ENCODE data around the gene MACROD2. TPM values are rescaled to one million over a fixed set of nuclear protein-coding genes. Genes with fewer than 3 reads are reported as not detected.

Gene MACROD2
- polyA plus RNA-seq, 1 donor: 5.4 TPM

GRCh38 chr20:15772826-15773225, 1777.5 kb downstream of the MACROD2 start:
- no peaks in the 10 kb centered on the region for H3K9me3 ChIP-seq (ENCODE audit: control insufficient read depth, low read depth, low read length)
- no peaks in the 10 kb centered on the region for H3K4me1 ChIP-seq (ENCODE audit: control insufficient read depth, insufficient read depth, low read length)
- no peak for DNase-seq
- H3K27me3 ChIP-seq (ENCODE audit: control insufficient read depth, insufficient read depth, low read length): no peaks in the 10 kb centered on the region
- H3K36me3 ChIP-seq (ENCODE audit: control insufficient read depth, insufficient read depth, low read length): no peaks in the 10 kb centered on the region
- WGBS (ENCODE audit: insufficient coverage, low lambda C conversion rate): 59% methylated on average over 2 of the region's 3 CpGs
- H3K27ac ChIP-seq (ENCODE audit: low read length): no peak overlapping the region
- no peak overlapping the region for H3K4me3 ChIP-seq (ENCODE audit: low read length)

GRCh38 chr20:15774926-15775325, 1779.6 kb downstream of the MACROD2 start:
- Histone ChIP-seq H3K27me3 (ENCODE audit: control insufficient read depth, insufficient read depth, low read length) (no peaks in the 10 kb centered on the region), H3K36me3 (ENCODE audit: control insufficient read depth, insufficient read depth, low read length) (no peaks in the 10 kb centered on the region), H3K27ac (ENCODE audit: low read length) (no peak overlapping the region), H3K9me3 (ENCODE audit: control insufficient read depth, low read depth, low read length) (no peaks in the 10 kb centered on the region), H3K4me3 (ENCODE audit: low read length) (no peak overlapping the region), H3K4me1 (ENCODE audit: control insufficient read depth, insufficient read depth, low read length) (no peaks in the 10 kb centered on the region)
- no CpG with 5 or more reads among the region's 4 CpGs for WGBS (ENCODE audit: insufficient coverage, low lambda C conversion rate)
- DNase-seq: no peak

GRCh38 chr20:15776770-15777466, 1781.6 kb downstream of the MACROD2 start:
- Histone ChIP-seq H3K27me3 (ENCODE audit: control insufficient read depth, insufficient read depth, low read length) (no peaks in the 10 kb centered on the region), H3K4me1 (ENCODE audit: control insufficient read depth, insufficient read depth, low read length) (no peaks in the 10 kb centered on the region), H3K4me3 (ENCODE audit: low read length) (no peak overlapping the region), H3K9me3 (ENCODE audit: control insufficient read depth, low read depth, low read length) (no peaks in the 10 kb centered on the region), H3K36me3 (ENCODE audit: control insufficient read depth, insufficient read depth, low read length) (no peaks in the 10 kb centered on the region), H3K27ac (ENCODE audit: low read length) (no peak overlapping the region)
- 100% methylated on average over 2 of the region's 3 CpGs for WGBS (ENCODE audit: insufficient coverage, low lambda C conversion rate)
- DNase-seq: no peak

- no peak for DNase-seq
- H3K36me3 ChIP-seq (ENCODE audit: control insufficient read depth, insufficient read depth, low read length): no peaks in the 10 kb centered on the region
- no peak overlapping the region for H3K27ac ChIP-seq (ENCODE audit: low read length)
- WGBS (ENCODE audit: insufficient coverage, low lambda C conversion rate): 83% methylated on average over 1 of the region's 3 CpGs
- no peaks in the 10 kb centered on the region for H3K4me1 ChIP-seq (ENCODE audit: control insufficient read depth, insufficient read depth, low read length)
- no peaks in the 10 kb centered on the region for H3K27me3 ChIP-seq (ENCODE audit: control insufficient read depth, insufficient read depth, low read length)
- no peak overlapping the region for H3K4me3 ChIP-seq (ENCODE audit: low read length)
- no peaks in the 10 kb centered on the region for H3K9me3 ChIP-seq (ENCODE audit: control insufficient read depth, low read depth, low read length)
These were observed 1788.7 kb downstream of the MACROD2 start for GRCh38 chr20:15784020-15784419.

GRCh38 chr20:15789079-15789478, 1793.8 kb downstream of the MACROD2 start:
- DNase-seq: no peak
- Histone ChIP-seq H3K36me3 (ENCODE audit: control insufficient read depth, insufficient read depth, low read length) (no peaks in the 10 kb centered on the region), H3K4me1 (ENCODE audit: control insufficient read depth, insufficient read depth, low read length) (no peaks in the 10 kb centered on the region), H3K9me3 (ENCODE audit: control insufficient read depth, low read depth, low read length) (no peaks in the 10 kb centered on the region), H3K27me3 (ENCODE audit: control insufficient read depth, insufficient read depth, low read length) (no peaks in the 10 kb centered on the region), H3K27ac (ENCODE audit: low read length) (no peak overlapping the region), H3K4me3 (ENCODE audit: low read length) (no peak overlapping the region)
- WGBS (ENCODE audit: insufficient coverage, low lambda C conversion rate): 60% methylated on average over 1 of the region's 4 CpGs

- no peak for DNase-seq
- Histone ChIP-seq H3K4me1 (ENCODE audit: control insufficient read depth, insufficient read depth, low read length) (no peaks in the 10 kb centered on the region), H3K27me3 (ENCODE audit: control insufficient read depth, insufficient read depth, low read length) (no peaks in the 10 kb centered on the region), H3K27ac (ENCODE audit: low read length) (no peak overlapping the region), H3K36me3 (ENCODE audit: control insufficient read depth, insufficient read depth, low read length) (no peaks in the 10 kb centered on the region), H3K4me3 (ENCODE audit: low read length) (no peak overlapping the region), H3K9me3 (ENCODE audit: control insufficient read depth, low read depth, low read length) (no peaks in the 10 kb centered on the region)
- WGBS (ENCODE audit: insufficient coverage, low lambda C conversion rate): 90% methylated on average over 6 of the region's 7 CpGs
These were observed 1797.5 kb downstream of the MACROD2 start for GRCh38 chr20:15792855-15793254.

- WGBS (ENCODE audit: insufficient coverage, low lambda C conversion rate): no CpG with 5 or more reads among the region's 5 CpGs
- Histone ChIP-seq H3K27ac (ENCODE audit: low read length) (no peak overlapping the region), H3K4me3 (ENCODE audit: low read length) (no peak overlapping the region), H3K36me3 (ENCODE audit: control insufficient read depth, insufficient read depth, low read length) (no peaks in the 10 kb centered on the region), H3K27me3 (ENCODE audit: control insufficient read depth, insufficient read depth, low read length) (no peaks in the 10 kb centered on the region), H3K4me1 (ENCODE audit: control insufficient read depth, insufficient read depth, low read length) (no peaks in the 10 kb centered on the region), H3K9me3 (ENCODE audit: control insufficient read depth, low read depth, low read length) (no peaks in the 10 kb centered on the region)
- no peak for DNase-seq
These were observed 1799.1 kb downstream of the MACROD2 start for GRCh38 chr20:15794409-15794808.

GRCh38 chr20:15795305-15796019, 1800.1 kb downstream of the MACROD2 start:
- H3K9me3 ChIP-seq (ENCODE audit: control insufficient read depth, low read depth, low read length): peaks cover 1% of the 10 kb centered on the region
- H3K36me3 ChIP-seq (ENCODE audit: control insufficient read depth, insufficient read depth, low read length): no peaks in the 10 kb centered on the region
- no peak for DNase-seq
- WGBS (ENCODE audit: insufficient coverage, low lambda C conversion rate): 0% methylated on average over 1 of the region's 10 CpGs
- H3K27ac ChIP-seq (ENCODE audit: low read length): no peak overlapping the region
- no peak overlapping the region for H3K4me3 ChIP-seq (ENCODE audit: low read length)
- no peaks in the 10 kb centered on the region for H3K27me3 ChIP-seq (ENCODE audit: control insufficient read depth, insufficient read depth, low read length)
- H3K4me1 ChIP-seq (ENCODE audit: control insufficient read depth, insufficient read depth, low read length): no peaks in the 10 kb centered on the region

- WGBS (ENCODE audit: insufficient coverage, low lambda C conversion rate): 100% methylated on average over 2 of the region's 2 CpGs
- DNase-seq: no peak
These were observed 1804.6 kb downstream of the MACROD2 start for GRCh38 chr20:15799871-15800270.

GRCh38 chr20:15802020-15802419, 1806.7 kb downstream of the MACROD2 start:
- Histone ChIP-seq H3K9me3 (ENCODE audit: control insufficient read depth, low read depth, low read length) (peaks cover 3% of the 10 kb centered on the region), H3K4me3 (ENCODE audit: low read length) (no peak overlapping the region), H3K27ac (ENCODE audit: low read length) (no peak overlapping the region), H3K4me1 (ENCODE audit: control insufficient read depth, insufficient read depth, low read length) (no peaks in the 10 kb centered on the region), H3K27me3 (ENCODE audit: control insufficient read depth, insufficient read depth, low read length) (no peaks in the 10 kb centered on the region), H3K36me3 (ENCODE audit: control insufficient read depth, insufficient read depth, low read length) (no peaks in the 10 kb centered on the region)
- 100% methylated on average over 1 of the region's 1 CpG for WGBS (ENCODE audit: insufficient coverage, low lambda C conversion rate)
- no peak for DNase-seq

More at GRCh38 chr20:15799871-15800270, 1804.6 kb downstream of the MACROD2 start:
- no peaks in the 10 kb centered on the region for H3K36me3 ChIP-seq (ENCODE audit: control insufficient read depth, insufficient read depth, low read length)
- no peaks in the 10 kb centered on the region for H3K27me3 ChIP-seq (ENCODE audit: control insufficient read depth, insufficient read depth, low read length)
- no peak overlapping the region for H3K4me3 ChIP-seq (ENCODE audit: low read length)
- H3K27ac ChIP-seq (ENCODE audit: low read length): no peak overlapping the region
- H3K4me1 ChIP-seq (ENCODE audit: control insufficient read depth, insufficient read depth, low read length): no peaks in the 10 kb centered on the region
- peaks cover 3% of the 10 kb centered on the region for H3K9me3 ChIP-seq (ENCODE audit: control insufficient read depth, low read depth, low read length)
